ENCODE results near the gene USP40. TPM values are rescaled to one million over a fixed set of nuclear protein-coding genes. Genes with fewer than 3 reads are reported as not detected.

The USP40 gene
- total RNA-seq, 4 donors from 2014 or later, result 21.8 to 60.3 (median 38.2) TPM

- no peak for TF ChIP-seq CTCF (IDR thresholded peaks at IDR 0.05; ENCODE audit: low read depth)
These were observed 121.3 kb downstream of the USP40 start for GRCh38 chr2:233445152-233445830.

GRCh38 chr2:233444501-233444900, 122.1 kb downstream of the USP40 start:
- no peak for TF ChIP-seq CTCF (IDR thresholded peaks at IDR 0.05; ENCODE audit: low read depth)

GRCh38 chr2:233443511-233444183, 122.9 kb downstream of the USP40 start:
- TF ChIP-seq CTCF (IDR thresholded peaks at IDR 0.05; ENCODE audit: low read depth), result no peak

- TF ChIP-seq CTCF (IDR thresholded peaks at IDR 0.05; ENCODE audit: low read depth), result no peak
These were observed 124.6 kb downstream of the USP40 start for GRCh38 chr2:233442028-233442310.

GRCh38 chr2:233441161-233442027, 125.2 kb downstream of the USP40 start:
- TF ChIP-seq CTCF (IDR thresholded peaks at IDR 0.05; ENCODE audit: low read depth), result no peak

GRCh38 chr2:233440714-233441113, 125.9 kb downstream of the USP40 start:
- TF ChIP-seq CTCF (IDR thresholded peaks at IDR 0.05; ENCODE audit: low read depth), result no peak

GRCh38 chr2:233440314-233440713, 126.3 kb downstream of the USP40 start:
- TF ChIP-seq CTCF (IDR thresholded peaks at IDR 0.05; ENCODE audit: low read depth), result no peak
